ENCODE measurements around the gene RBM26.

- TF ChIP-seq POLR2A (IDR thresholded peaks at IDR 0.05) (no peak), CTCF (IDR thresholded peaks at IDR 0.05) (peak; percentile 48 to 70 (median 62))
Observed at GRCh38 chr13:79423801-79424642, 18.0 kb upstream of the RBM26 start.

Measured in testis (tissue), 2 donors.